ENCODE measurements around the gene KLHL22. TPM values are rescaled to one million over a fixed set of nuclear protein-coding genes. Genes with fewer than 3 reads are reported as not detected.

The KLHL22 gene
- total and polyA plus RNA-seq, 4 donors, result 2.0 to 20.3 (median 8.7) TPM

GRCh38 chr22:20497426-20497825, 1.8 kb upstream of the KLHL22 start:
- H3K27ac ChIP-seq (ENCODE audit: low read depth in 1 of 2, low read length in 2 of 2), result no peak overlapping the region
- H3K36me3 ChIP-seq (ENCODE audit: control insufficient read depth in 4 of 4, insufficient read depth in 3 of 4, low read depth in 1 of 4, low read length in 3 of 4), result peaks cover 0 to 2% (median 0%) of the 10 kb centered on the region in 4 donors
- no peak overlapping the region for H3K9ac ChIP-seq (ENCODE audit: low read depth in 1 of 2, low read length in 2 of 2)
- no peak for DNase-seq (ENCODE audit: low spot score)
- 96% methylated on average over 3 of the region's 3 CpGs for WGBS
- H3K4me3 ChIP-seq (ENCODE audit: low read depth in 1 of 3, low read length in 3 of 3), result no peak overlapping the region
- no peaks in the 10 kb centered on the region for H3K9me3 ChIP-seq (ENCODE audit: control insufficient read depth in 4 of 4, low read length in 3 of 4)
- H3K4me1 ChIP-seq (ENCODE audit: control insufficient read depth in 4 of 4, insufficient read depth in 4 of 4, low read length in 3 of 4), result peaks cover 0 to 20% (median 11%) of the 10 kb centered on the region in 4 donors
- TF ChIP-seq MAX (IDR thresholded peaks at IDR 0.05), result no peak
- TF ChIP-seq FOXA2 (IDR thresholded peaks at IDR 0.05), result no peak
- no peak for TF ChIP-seq ZBTB33 (IDR thresholded peaks at IDR 0.05)
- TF ChIP-seq HNF4A (conservative IDR thresholded peaks at IDR 0.05), result no peak
- no peak for TF ChIP-seq CTCF (IDR thresholded peaks at IDR 0.05; ENCODE audit: low read depth, low read length, missing input control)
- no peak for TF ChIP-seq REST (IDR thresholded peaks at IDR 0.05)
- TF ChIP-seq TAF1 (conservative IDR thresholded peaks at IDR 0.05), result no peak
- no peak for TF ChIP-seq ATF3 (IDR thresholded peaks at IDR 0.05)
- TF ChIP-seq NR2F2 (IDR thresholded peaks at IDR 0.05), result no peak
- H3K27me3 ChIP-seq (ENCODE audit: control insufficient read depth in 4 of 4, insufficient read depth in 4 of 4, low read length in 3 of 4), result no peaks in the 10 kb centered on the region

- Histone ChIP-seq H3K27me3 (ENCODE audit: control insufficient read depth in 4 of 4, insufficient read depth in 4 of 4, low read length in 3 of 4) (no peaks in the 10 kb centered on the region), H3K27ac (ENCODE audit: low read depth in 1 of 2, low read length in 2 of 2) (peak overlapping the region; percentile 94 to 97), H3K36me3 (ENCODE audit: control insufficient read depth in 4 of 4, insufficient read depth in 3 of 4, low read depth in 1 of 4, low read length in 3 of 4) (peaks cover 0 to 2% (median 0%) of the 10 kb centered on the region in 4 donors), H3K9me3 (ENCODE audit: control insufficient read depth in 4 of 4, low read length in 3 of 4) (no peaks in the 10 kb centered on the region), H3K4me3 (ENCODE audit: low read depth in 1 of 3, low read length in 3 of 3) (peak overlapping the region; percentile 78 to 95 (median 81)), H3K9ac (ENCODE audit: low read depth in 1 of 2, low read length in 2 of 2) (peak overlapping the region; percentile 82 to 85), H3K4me1 (ENCODE audit: control insufficient read depth in 4 of 4, insufficient read depth in 4 of 4, low read length in 3 of 4) (peaks cover 2 to 20% (median 11%) of the 10 kb centered on the region in 4 donors)
- DNase-seq (ENCODE audit: low spot score), result peak; percentile 90
- no peak for TF ChIP-seq ATF3 (IDR thresholded peaks at IDR 0.05)
- peak; percentile 78 to 83 for TF ChIP-seq RAD21 (IDR thresholded peaks at IDR 0.05)
- no peak for TF ChIP-seq YY1 (IDR thresholded peaks at IDR 0.05)
- peak; percentile 75 to 94 for TF ChIP-seq EGR1 (IDR thresholded peaks at IDR 0.05; ENCODE audit: low read depth in 2 of 2)
- no peak for TF ChIP-seq FOXA1 (IDR thresholded peaks at IDR 0.05)
- no peak for TF ChIP-seq HNF4A (conservative IDR thresholded peaks at IDR 0.05)
- peak; percentile 81 for TF ChIP-seq CTCF (IDR thresholded peaks at IDR 0.05; ENCODE audit: low read depth, low read length, missing input control)
- no peak for TF ChIP-seq NR2F2 (IDR thresholded peaks at IDR 0.05)
- no peak for TF ChIP-seq TAF1 (conservative IDR thresholded peaks at IDR 0.05)
- no peak for TF ChIP-seq ZBTB33 (IDR thresholded peaks at IDR 0.05)
- 2% methylated on average over 54 of the region's 54 CpGs for WGBS
Measured at GRCh38 chr22:20495861-20496681, 476 bp upstream of the KLHL22 start.

All from liver (tissue), 9 donors.